ENCODE measurements around the gene SLC12A9.
"Not testable (repeated sequence)": the region's sequence is repeated elsewhere in the genome, so short reads cannot be mapped to it uniquely, and the experiment has no call there.

Gene SLC12A9

GRCh38 chr7:100908512-100908911 lies 56.0 kb downstream of the SLC12A9 start:
- Histone ChIP-seq H3K36me3 (ENCODE audit: control insufficient read depth in 5 of 5, insufficient read depth in 5 of 5, low read length in 5 of 5) (no peaks in the 10 kb centered on the region), H3K9ac (ENCODE audit: low read length in 5 of 5) (no peak overlapping the region), H3K27ac (ENCODE audit: low read depth, low read length) (no peak overlapping the region)

DNA sequence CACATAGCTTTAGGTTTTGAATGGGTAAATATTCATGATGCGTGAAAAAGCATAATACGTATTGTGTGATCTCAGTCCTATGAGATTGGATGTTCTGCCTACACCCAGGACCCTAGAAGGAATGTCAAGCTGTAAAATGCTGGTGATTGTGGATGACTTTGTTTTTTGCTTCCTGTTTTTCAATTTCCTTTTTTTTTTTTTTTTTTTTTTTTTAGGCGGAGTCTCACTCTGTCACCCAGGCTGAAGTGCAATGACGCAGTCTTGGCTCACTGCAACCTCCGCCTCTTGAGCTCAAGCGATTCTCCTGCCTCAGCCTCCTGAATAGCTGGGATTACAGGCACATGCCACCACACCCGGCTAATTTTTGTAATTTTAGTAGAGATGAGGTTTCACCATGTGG lies 57.9 kb downstream of the SLC12A9 start:
- not testable (repeated sequence) for H3K27ac ChIP-seq (ENCODE audit: low read depth, low read length); H3K4me1 ChIP-seq (ENCODE audit: control insufficient read depth in 5 of 5, insufficient read depth in 5 of 5, low read length in 5 of 5); H3K27me3 ChIP-seq (ENCODE audit: control insufficient read depth in 5 of 5, insufficient read depth in 4 of 5, low read length in 5 of 5); H3K4me3 ChIP-seq (ENCODE audit: low read depth in 1 of 5, low read length in 5 of 5); H3K36me3 ChIP-seq (ENCODE audit: control insufficient read depth in 5 of 5, insufficient read depth in 5 of 5, low read length in 5 of 5); H3K9ac ChIP-seq (ENCODE audit: low read length in 5 of 5); H3K9me3 ChIP-seq (ENCODE audit: control insufficient read depth in 5 of 5, low read length in 5 of 5)

More at GRCh38 chr7:100908512-100908911, 56.0 kb downstream of the SLC12A9 start:
- Histone ChIP-seq H3K9me3 (ENCODE audit: control insufficient read depth in 5 of 5, low read length in 5 of 5) (peaks cover 0 to 4% (median 0%) of the 10 kb centered on the region in 5 donors), H3K4me3 (ENCODE audit: low read depth in 1 of 5, low read length in 5 of 5) (no peak overlapping the region), H3K4me1 (ENCODE audit: control insufficient read depth in 5 of 5, insufficient read depth in 5 of 5, low read length in 5 of 5) (no peaks in the 10 kb centered on the region), H3K27me3 (ENCODE audit: control insufficient read depth in 5 of 5, insufficient read depth in 4 of 5, low read length in 5 of 5) (no peaks in the 10 kb centered on the region)

DNA sequence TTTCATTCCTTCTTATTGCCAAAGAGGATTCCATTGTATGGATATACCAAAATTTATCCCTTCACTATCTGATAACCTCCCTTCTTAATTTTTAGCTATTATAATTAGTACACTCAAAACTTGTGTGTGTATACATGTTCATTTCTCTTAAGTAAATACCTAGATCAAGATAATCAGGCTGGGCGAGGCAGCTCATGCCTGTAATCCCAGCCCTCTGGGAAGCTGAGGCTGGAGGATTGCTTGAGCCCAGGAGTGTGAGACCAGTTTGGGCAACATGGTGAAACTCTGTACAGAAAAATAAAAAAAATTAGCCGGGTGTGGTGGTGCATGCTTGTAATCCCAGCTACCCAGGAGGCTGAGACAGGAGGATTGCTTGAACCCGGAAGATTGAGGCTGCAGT lies 59.0 kb downstream of the SLC12A9 start:
- H3K36me3 ChIP-seq (ENCODE audit: control insufficient read depth in 5 of 5, insufficient read depth in 5 of 5, low read length in 5 of 5): no peaks in the 10 kb centered on the region
- H3K9me3 ChIP-seq (ENCODE audit: control insufficient read depth in 5 of 5, low read length in 5 of 5): peaks cover 0 to 4% (median 0%) of the 10 kb centered on the region in 5 donors

GRCh38 chr7:100914208-100914878 lies 61.8 kb downstream of the SLC12A9 start:
- H3K4me1 ChIP-seq (ENCODE audit: control insufficient read depth in 5 of 5, insufficient read depth in 5 of 5, low read length in 5 of 5): peaks cover 0 to 4% (median 0%) of the 10 kb centered on the region in 5 donors
- H3K36me3 ChIP-seq (ENCODE audit: control insufficient read depth in 5 of 5, insufficient read depth in 5 of 5, low read length in 5 of 5): no peaks in the 10 kb centered on the region
- H3K9me3 ChIP-seq (ENCODE audit: control insufficient read depth in 5 of 5, low read length in 5 of 5): no peaks in the 10 kb centered on the region
- no peak overlapping the region for H3K4me3 ChIP-seq (ENCODE audit: low read depth in 1 of 5, low read length in 5 of 5)
- H3K27me3 ChIP-seq (ENCODE audit: control insufficient read depth in 5 of 5, insufficient read depth in 4 of 5, low read length in 5 of 5): no peaks in the 10 kb centered on the region
- no peak overlapping the region for H3K9ac ChIP-seq (ENCODE audit: low read length in 5 of 5)
- H3K27ac ChIP-seq (ENCODE audit: low read depth, low read length): no peak overlapping the region

More for the DNA sequence above, 59.0 kb downstream of the SLC12A9 start:
- Histone ChIP-seq H3K9ac (ENCODE audit: low read length in 5 of 5) (no peak overlapping the region), H3K27me3 (ENCODE audit: control insufficient read depth in 5 of 5, insufficient read depth in 4 of 5, low read length in 5 of 5) (no peaks in the 10 kb centered on the region), H3K4me1 (ENCODE audit: control insufficient read depth in 5 of 5, insufficient read depth in 5 of 5, low read length in 5 of 5) (peaks cover 0 to 4% (median 0%) of the 10 kb centered on the region in 5 donors), H3K27ac (ENCODE audit: low read depth, low read length) (no peak overlapping the region), H3K4me3 (ENCODE audit: low read depth in 1 of 5, low read length in 5 of 5) (no peak overlapping the region)

DNA sequence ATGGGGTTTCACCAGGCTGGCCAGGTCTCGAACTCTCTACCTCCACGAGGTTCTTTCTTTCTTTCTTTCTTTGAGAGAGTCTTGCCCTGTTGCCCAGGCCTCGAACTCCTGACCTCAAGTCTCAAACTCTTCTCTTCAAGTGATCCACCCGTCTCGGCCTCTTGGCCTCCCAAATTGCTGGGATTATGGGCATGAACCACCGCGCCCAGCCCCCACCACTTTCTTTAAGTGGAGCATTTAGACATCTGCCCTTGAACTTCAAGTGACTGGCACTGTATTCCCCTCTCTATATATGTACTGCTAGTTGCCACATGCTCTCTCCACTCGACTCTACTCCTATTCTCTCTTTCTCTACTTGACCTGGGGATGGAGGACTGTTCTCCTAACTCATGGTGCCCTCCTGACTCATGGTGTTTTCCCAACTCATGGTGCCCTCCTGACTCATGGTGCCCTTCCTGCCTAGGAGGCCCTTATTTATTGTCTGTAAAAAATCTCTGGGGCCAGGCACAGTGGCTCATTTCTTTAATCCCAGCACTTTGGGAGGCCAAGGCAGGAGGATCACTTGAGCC lies 62.5 kb downstream of the SLC12A9 start:
- Histone ChIP-seq H3K4me3 (ENCODE audit: low read depth in 1 of 5, low read length in 5 of 5) (no peak overlapping the region), H3K9ac (ENCODE audit: low read length in 5 of 5) (no peak overlapping the region), H3K27me3 (ENCODE audit: control insufficient read depth in 5 of 5, insufficient read depth in 4 of 5, low read length in 5 of 5) (no peaks in the 10 kb centered on the region), H3K9me3 (ENCODE audit: control insufficient read depth in 5 of 5, low read length in 5 of 5) (no peaks in the 10 kb centered on the region), H3K36me3 (ENCODE audit: control insufficient read depth in 5 of 5, insufficient read depth in 5 of 5, low read length in 5 of 5) (no peaks in the 10 kb centered on the region), H3K27ac (ENCODE audit: low read depth, low read length) (no peak overlapping the region), H3K4me1 (ENCODE audit: control insufficient read depth in 5 of 5, insufficient read depth in 5 of 5, low read length in 5 of 5) (peaks cover 0 to 4% (median 0%) of the 10 kb centered on the region in 5 donors)

All from subcutaneous abdominal adipose tissue (tissue), 5 donors.